ENCODE data around the gene RAB3D.

The RAB3D gene

GRCh38 chr19:11291415-11291814, 48.0 kb downstream of the RAB3D start:
- no peak overlapping the region for H3K4me3 ChIP-seq (ENCODE audit: low read depth, low read length)
- H3K27ac ChIP-seq (ENCODE audit: low read depth, low read length) = no peak overlapping the region
- peaks cover 3% of the 10 kb centered on the region; the same call in 1 of the 2 replicates for H3K4me1 ChIP-seq (ENCODE audit: control insufficient read depth, insufficient read depth, low read length)
- H3K27me3 ChIP-seq (ENCODE audit: control insufficient read depth, insufficient read depth, low read length) = no peaks in the 10 kb centered on the region
- no peak overlapping the region for H3K9ac ChIP-seq (ENCODE audit: low read length)
- no peaks in the 10 kb centered on the region for H3K36me3 ChIP-seq (ENCODE audit: control insufficient read depth, insufficient read depth, low read length)
- no peaks in the 10 kb centered on the region for H3K9me3 ChIP-seq (ENCODE audit: control insufficient read depth, insufficient read depth, low read depth, low read length)

GRCh38 chr19:11290256-11290655, 49.2 kb downstream of the RAB3D start:
- H3K9ac ChIP-seq (ENCODE audit: low read length) = no peak overlapping the region
- no peak overlapping the region for H3K27ac ChIP-seq (ENCODE audit: low read depth, low read length)
- H3K27me3 ChIP-seq (ENCODE audit: control insufficient read depth, insufficient read depth, low read length) = no peaks in the 10 kb centered on the region
- no peaks in the 10 kb centered on the region for H3K36me3 ChIP-seq (ENCODE audit: control insufficient read depth, insufficient read depth, low read length)
- peaks cover 3% of the 10 kb centered on the region; the same call in 1 of the 2 replicates for H3K4me1 ChIP-seq (ENCODE audit: control insufficient read depth, insufficient read depth, low read length)
- no peaks in the 10 kb centered on the region for H3K9me3 ChIP-seq (ENCODE audit: control insufficient read depth, insufficient read depth, low read depth, low read length)
- no peak overlapping the region for H3K4me3 ChIP-seq (ENCODE audit: low read depth, low read length)

- Histone ChIP-seq H3K27me3 (ENCODE audit: control insufficient read depth, insufficient read depth, low read length) (no peaks in the 10 kb centered on the region), H3K27ac (ENCODE audit: low read depth, low read length) (no peak overlapping the region), H3K9me3 (ENCODE audit: control insufficient read depth, insufficient read depth, low read depth, low read length) (no peaks in the 10 kb centered on the region), H3K4me3 (ENCODE audit: low read depth, low read length) (no peak overlapping the region), H3K9ac (ENCODE audit: low read length) (no peak overlapping the region), H3K4me1 (ENCODE audit: control insufficient read depth, insufficient read depth, low read length) (no peaks in the 10 kb centered on the region), H3K36me3 (ENCODE audit: control insufficient read depth, insufficient read depth, low read length) (no peaks in the 10 kb centered on the region)
Observed at GRCh38 chr19:11288349-11288748, 51.1 kb downstream of the RAB3D start.

- Histone ChIP-seq H3K27me3 (ENCODE audit: control insufficient read depth, insufficient read depth, low read length) (no peaks in the 10 kb centered on the region), H3K4me3 (ENCODE audit: low read depth, low read length) (no peak overlapping the region), H3K27ac (ENCODE audit: low read depth, low read length) (no peak overlapping the region), H3K9me3 (ENCODE audit: control insufficient read depth, insufficient read depth, low read depth, low read length) (no peaks in the 10 kb centered on the region), H3K36me3 (ENCODE audit: control insufficient read depth, insufficient read depth, low read length) (no peaks in the 10 kb centered on the region), H3K9ac (ENCODE audit: low read length) (no peak overlapping the region), H3K4me1 (ENCODE audit: control insufficient read depth, insufficient read depth, low read length) (no peaks in the 10 kb centered on the region)
Observed at GRCh38 chr19:11286312-11286974, 53.0 kb downstream of the RAB3D start.

GRCh38 chr19:11284515-11284914, 54.9 kb downstream of the RAB3D start:
- H3K27me3 ChIP-seq (ENCODE audit: control insufficient read depth, insufficient read depth, low read length) = no peaks in the 10 kb centered on the region
- no peak overlapping the region for H3K27ac ChIP-seq (ENCODE audit: low read depth, low read length)
- H3K9ac ChIP-seq (ENCODE audit: low read length) = no peak overlapping the region
- H3K9me3 ChIP-seq (ENCODE audit: control insufficient read depth, insufficient read depth, low read depth, low read length) = peaks cover 4% of the 10 kb centered on the region; the same call in 1 of the 2 replicates
- H3K4me3 ChIP-seq (ENCODE audit: low read depth, low read length) = no peak overlapping the region
- H3K4me1 ChIP-seq (ENCODE audit: control insufficient read depth, insufficient read depth, low read length) = no peaks in the 10 kb centered on the region
- H3K36me3 ChIP-seq (ENCODE audit: control insufficient read depth, insufficient read depth, low read length) = no peaks in the 10 kb centered on the region

GRCh38 chr19:11281356-11282049, 58.0 kb downstream of the RAB3D start:
- no peak overlapping the region for H3K9ac ChIP-seq (ENCODE audit: low read length)
- H3K27me3 ChIP-seq (ENCODE audit: control insufficient read depth, insufficient read depth, low read length) = no peaks in the 10 kb centered on the region
- no peaks in the 10 kb centered on the region for H3K36me3 ChIP-seq (ENCODE audit: control insufficient read depth, insufficient read depth, low read length)
- no peaks in the 10 kb centered on the region for H3K4me1 ChIP-seq (ENCODE audit: control insufficient read depth, insufficient read depth, low read length)
- H3K9me3 ChIP-seq (ENCODE audit: control insufficient read depth, insufficient read depth, low read depth, low read length) = peaks cover 9% of the 10 kb centered on the region
- no peak overlapping the region for H3K4me3 ChIP-seq (ENCODE audit: low read depth, low read length)
- H3K27ac ChIP-seq (ENCODE audit: low read depth, low read length) = no peak overlapping the region

GRCh38 chr19:11279505-11280236, 59.8 kb downstream of the RAB3D start:
- H3K4me3 ChIP-seq (ENCODE audit: low read depth, low read length) = no peak overlapping the region
- H3K36me3 ChIP-seq (ENCODE audit: control insufficient read depth, insufficient read depth, low read length) = no peaks in the 10 kb centered on the region
- H3K9me3 ChIP-seq (ENCODE audit: control insufficient read depth, insufficient read depth, low read depth, low read length) = peaks cover 9% of the 10 kb centered on the region
- no peaks in the 10 kb centered on the region for H3K4me1 ChIP-seq (ENCODE audit: control insufficient read depth, insufficient read depth, low read length)
- H3K9ac ChIP-seq (ENCODE audit: low read length) = no peak overlapping the region
- no peak overlapping the region for H3K27ac ChIP-seq (ENCODE audit: low read depth, low read length)
- no peaks in the 10 kb centered on the region for H3K27me3 ChIP-seq (ENCODE audit: control insufficient read depth, insufficient read depth, low read length)

GRCh38 chr19:11278670-11279069, 60.8 kb downstream of the RAB3D start:
- Histone ChIP-seq H3K9ac (ENCODE audit: low read length) (no peak overlapping the region), H3K4me1 (ENCODE audit: control insufficient read depth, insufficient read depth, low read length) (no peaks in the 10 kb centered on the region), H3K27me3 (ENCODE audit: control insufficient read depth, insufficient read depth, low read length) (no peaks in the 10 kb centered on the region), H3K27ac (ENCODE audit: low read depth, low read length) (no peak overlapping the region), H3K9me3 (ENCODE audit: control insufficient read depth, insufficient read depth, low read depth, low read length) (peaks cover 9% of the 10 kb centered on the region), H3K36me3 (ENCODE audit: control insufficient read depth, insufficient read depth, low read length) (no peaks in the 10 kb centered on the region), H3K4me3 (ENCODE audit: low read depth, low read length) (no peak overlapping the region)

GRCh38 chr19:11274533-11275086, 64.8 kb downstream of the RAB3D start:
- Histone ChIP-seq H3K36me3 (ENCODE audit: control insufficient read depth, insufficient read depth, low read length) (no peaks in the 10 kb centered on the region), H3K27ac (ENCODE audit: low read depth, low read length) (no peak overlapping the region), H3K9ac (ENCODE audit: low read length) (no peak overlapping the region), H3K4me3 (ENCODE audit: low read depth, low read length) (no peak overlapping the region), H3K9me3 (ENCODE audit: control insufficient read depth, insufficient read depth, low read depth, low read length) (peaks cover 5% of the 10 kb centered on the region), H3K4me1 (ENCODE audit: control insufficient read depth, insufficient read depth, low read length) (no peaks in the 10 kb centered on the region), H3K27me3 (ENCODE audit: control insufficient read depth, insufficient read depth, low read length) (no peaks in the 10 kb centered on the region)

- no peaks in the 10 kb centered on the region for H3K36me3 ChIP-seq (ENCODE audit: control insufficient read depth, insufficient read depth, low read length)
- H3K4me3 ChIP-seq (ENCODE audit: low read depth, low read length) = no peak overlapping the region
- H3K27ac ChIP-seq (ENCODE audit: low read depth, low read length) = no peak overlapping the region
- peaks cover 5% of the 10 kb centered on the region for H3K9me3 ChIP-seq (ENCODE audit: control insufficient read depth, insufficient read depth, low read depth, low read length)
- no peak overlapping the region for H3K9ac ChIP-seq (ENCODE audit: low read length)
- H3K4me1 ChIP-seq (ENCODE audit: control insufficient read depth, insufficient read depth, low read length) = no peaks in the 10 kb centered on the region
- no peaks in the 10 kb centered on the region for H3K27me3 ChIP-seq (ENCODE audit: control insufficient read depth, insufficient read depth, low read length)
Observed at GRCh38 chr19:11273989-11274388, 65.5 kb downstream of the RAB3D start.

GRCh38 chr19:11273296-11273695, 66.2 kb downstream of the RAB3D start:
- H3K9me3 ChIP-seq (ENCODE audit: control insufficient read depth, insufficient read depth, low read depth, low read length) = peaks cover 3% of the 10 kb centered on the region
- no peak overlapping the region for H3K9ac ChIP-seq (ENCODE audit: low read length)
- H3K4me1 ChIP-seq (ENCODE audit: control insufficient read depth, insufficient read depth, low read length) = no peaks in the 10 kb centered on the region
- no peak overlapping the region for H3K27ac ChIP-seq (ENCODE audit: low read depth, low read length)
- H3K36me3 ChIP-seq (ENCODE audit: control insufficient read depth, insufficient read depth, low read length) = no peaks in the 10 kb centered on the region
- no peaks in the 10 kb centered on the region for H3K27me3 ChIP-seq (ENCODE audit: control insufficient read depth, insufficient read depth, low read length)
- H3K4me3 ChIP-seq (ENCODE audit: low read depth, low read length) = no peak overlapping the region
